BLaER1 treated with 17β-estradiol and CSF1 and Interleukin-3, amounts not matched to agents 10 nM and 100 nM (cell line): ENCODE data around the gene WHAMM.
"Not testable (repeated sequence)": the region's sequence is repeated elsewhere in the genome, so short reads cannot be mapped to it uniquely, and the experiment has no call there.

ENCODE experiments used
- H3K27ac ChIP-seq, 11 experiments: shearing (Covaris generic); formaldehyde crosslinking; 2 replicates each; pipeline ENCODE4 v1.8.1; 2022
- H3K27me3 ChIP-seq, 11 experiments: shearing (Covaris generic); formaldehyde crosslinking; 2 replicates each; pipeline ENCODE4 v1.8.1; 2022
- H3K36me3 ChIP-seq, 11 experiments: shearing (Covaris generic); formaldehyde crosslinking; 2 replicates each; pipeline ENCODE4 v1.8.1; 2022
- H3K4me1 ChIP-seq, 10 experiments: shearing (Covaris generic); formaldehyde crosslinking; 2 replicates each; pipeline ENCODE4 v1.8.1; 2022
- H3K4me2 ChIP-seq, 11 experiments: shearing (Covaris generic); formaldehyde crosslinking; 2 replicates each; pipeline ENCODE4 v1.8.1; 2022
- H3K4me3 ChIP-seq, 10 experiments: shearing (Covaris generic); formaldehyde crosslinking; 2 replicates each; pipeline ENCODE4 v1.8.1; 2022
- H3K9ac ChIP-seq, 11 experiments: shearing (Covaris generic); formaldehyde crosslinking; 2 replicates each; pipeline ENCODE4 v1.8.1; 2022
- H3K9me3 ChIP-seq, 11 experiments: shearing (Covaris generic); formaldehyde crosslinking; replicated peaks in 1 of 11; 2 replicates each; pipeline ENCODE4 v1.8.1; 2022
- H4K20me1 ChIP-seq, 11 experiments: shearing (Covaris generic); formaldehyde crosslinking; 2 replicates each; pipeline ENCODE4 v1.8.1; 2022
- Cebpa-rat ChIP-seq, 11 experiments: shearing (Covaris generic); IDR thresholded peaks; 2 replicates each; pipeline ENCODE4 v1.8.1; 2022

Gene WHAMM

DNA sequence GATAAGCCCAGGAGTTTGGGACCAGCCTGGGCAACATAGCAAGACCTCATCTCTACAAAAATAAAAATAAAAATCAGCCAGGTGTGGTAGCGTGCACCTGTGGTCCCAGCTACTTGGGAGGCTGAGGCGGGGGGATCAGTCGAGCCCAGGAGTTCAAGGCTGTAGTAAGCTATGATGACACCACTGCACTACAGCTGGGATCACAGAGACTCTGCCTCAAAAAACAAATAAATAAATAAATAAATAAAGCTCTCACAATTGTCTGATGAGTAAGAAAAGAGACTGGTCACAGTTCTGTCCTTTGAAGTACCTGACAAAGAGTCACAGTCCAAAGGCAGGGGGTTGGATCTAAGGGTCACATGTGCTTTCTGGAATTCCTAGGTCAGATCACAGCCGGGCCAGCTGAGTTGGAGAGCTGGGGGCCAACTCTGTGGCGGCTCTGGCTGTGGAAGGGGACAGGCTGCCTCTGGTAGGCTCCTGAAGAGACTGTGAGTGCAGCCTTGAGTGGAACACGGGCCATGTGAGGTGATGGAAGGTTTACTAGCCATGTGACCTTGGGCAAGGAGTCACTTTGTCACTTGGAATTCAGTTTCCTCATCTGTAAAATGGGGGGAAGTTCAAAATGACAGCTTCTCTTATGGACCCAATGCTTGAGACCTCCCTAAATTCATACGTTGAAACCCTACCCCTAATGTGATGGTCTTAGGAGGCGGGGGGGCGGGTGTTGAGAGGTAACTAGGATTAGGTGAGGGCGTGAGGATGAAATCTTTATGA is 47.2 kb downstream of the WHAMM start:
- Histone ChIP-seq H4K20me1 (no peaks in the 10 kb centered on the region), H3K9ac (no peak overlapping the region), H3K4me2 (peak overlapping the region; percentile 49 to 85 (median 59); a peak in 15 of 22 replicates), H3K27ac (peak overlapping the region in 2 of 11 experiments; percentile 54 to 71; a peak in 3 of 22 replicates), H3K4me3 (no peak overlapping the region), H3K36me3 (no peaks in the 10 kb centered on the region), H3K4me1 (peaks cover 31 to 51% (median 41%) of the 10 kb centered on the region in 10 experiments), H3K27me3 (no peaks in the 10 kb centered on the region), H3K9me3 (0 out of 22 replicates have a peak, but pooled peaks cover 0 to 3% (median 0%) of the 10 kb centered on the region in 11 experiments)
- TF ChIP-seq Cebpa-rat (IDR thresholded peaks at IDR 0.05): no peak

DNA sequence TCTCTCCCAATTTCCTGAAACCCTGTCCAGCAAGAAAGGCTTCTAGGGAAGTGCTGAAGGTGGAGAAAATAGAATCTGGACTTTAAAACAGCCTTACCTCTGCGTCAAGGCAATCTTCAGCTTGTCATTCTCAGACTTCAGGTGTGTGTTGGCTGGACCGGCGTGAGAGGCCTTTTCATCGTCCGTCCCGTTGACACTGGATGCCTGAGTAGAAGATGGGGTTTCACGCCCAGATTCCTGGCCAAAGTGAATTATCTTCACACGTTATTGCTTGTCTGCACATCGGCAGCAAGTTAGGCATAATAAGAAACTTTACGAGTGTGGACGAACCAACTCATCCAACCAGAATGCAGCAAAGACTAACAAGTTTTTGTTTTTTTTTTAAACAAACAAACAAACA is 49.5 kb downstream of the WHAMM start:
- H3K9ac ChIP-seq: no peak overlapping the region
- no peak overlapping the region for H3K4me2 ChIP-seq
- no peaks in the 10 kb centered on the region for H3K27me3 ChIP-seq
- TF ChIP-seq Cebpa-rat (IDR thresholded peaks at IDR 0.05): no peak
- 0 out of 22 replicates have a peak, but pooled peaks cover 0 to 3% (median 0%) of the 10 kb centered on the region in 11 experiments for H3K9me3 ChIP-seq
- H4K20me1 ChIP-seq: no peaks in the 10 kb centered on the region
- no peaks in the 10 kb centered on the region for H3K36me3 ChIP-seq
- no peak overlapping the region for H3K27ac ChIP-seq
- H3K4me1 ChIP-seq: peaks cover 11 to 28% (median 20%) of the 10 kb centered on the region in 10 experiments
- H3K4me3 ChIP-seq: no peak overlapping the region

DNA sequence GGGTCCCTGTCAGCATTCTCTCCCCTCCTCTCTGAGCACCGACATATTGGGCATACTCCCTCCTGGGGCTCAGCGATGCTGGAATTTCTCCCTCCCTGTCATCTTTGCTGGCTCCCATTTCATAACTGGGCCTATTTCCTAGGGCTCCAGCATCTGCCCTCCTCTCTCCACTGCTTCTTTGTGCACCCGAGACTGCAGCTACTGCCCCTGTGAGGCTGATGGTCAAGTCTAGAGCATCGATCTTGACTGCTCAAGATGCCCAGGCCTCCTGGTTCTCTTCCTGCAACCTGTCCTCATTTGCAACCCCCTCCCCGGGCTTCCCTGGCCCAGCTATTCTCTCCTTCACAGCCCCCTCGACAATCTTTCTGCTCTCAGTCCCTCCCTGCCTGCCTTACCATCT is 53.5 kb downstream of the WHAMM start:
- no peaks in the 10 kb centered on the region for H3K4me1 ChIP-seq
- H4K20me1 ChIP-seq: no peaks in the 10 kb centered on the region
- no peaks in the 10 kb centered on the region for H3K36me3 ChIP-seq
- H3K4me3 ChIP-seq: no peak overlapping the region
- no peak overlapping the region for H3K27ac ChIP-seq
- no peak overlapping the region for H3K9ac ChIP-seq
- no peak for TF ChIP-seq Cebpa-rat (IDR thresholded peaks at IDR 0.05)
- H3K9me3 ChIP-seq: no peaks in the 10 kb centered on the region
- H3K4me2 ChIP-seq: no peak overlapping the region
- H3K27me3 ChIP-seq: no peaks in the 10 kb centered on the region

DNA sequence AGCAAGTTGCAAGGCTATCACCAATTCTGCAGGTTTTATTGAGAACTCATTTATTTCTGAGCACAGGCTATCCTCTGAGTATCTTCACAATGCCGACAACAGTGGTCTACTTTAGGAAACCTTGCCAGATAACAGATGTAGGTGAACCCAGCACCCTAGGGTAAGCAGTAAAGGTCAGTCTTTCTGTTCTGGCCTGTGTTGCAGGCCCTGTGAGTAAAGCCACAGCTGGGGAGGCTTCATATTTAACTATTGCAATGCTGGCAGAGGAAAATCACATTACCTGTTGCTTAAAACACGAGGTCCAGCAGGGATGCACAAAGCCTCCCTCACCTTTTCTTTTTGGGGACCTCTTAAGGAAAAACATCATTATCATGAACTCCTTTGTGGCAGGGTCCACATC is 55.5 kb downstream of the WHAMM start:
- Histone ChIP-seq H3K4me3 (no peak overlapping the region), H3K9me3 (no peaks in the 10 kb centered on the region), H4K20me1 (no peaks in the 10 kb centered on the region), H3K4me1 (peaks cover 0 to 3% (median 0%) of the 10 kb centered on the region in 10 experiments; a peak in 6 of 20 replicates), H3K9ac (no peak overlapping the region), H3K27ac (no peak overlapping the region), H3K27me3 (no peaks in the 10 kb centered on the region), H3K36me3 (no peaks in the 10 kb centered on the region), H3K4me2 (no peak overlapping the region)
- TF ChIP-seq Cebpa-rat (IDR thresholded peaks at IDR 0.05): no peak

DNA sequence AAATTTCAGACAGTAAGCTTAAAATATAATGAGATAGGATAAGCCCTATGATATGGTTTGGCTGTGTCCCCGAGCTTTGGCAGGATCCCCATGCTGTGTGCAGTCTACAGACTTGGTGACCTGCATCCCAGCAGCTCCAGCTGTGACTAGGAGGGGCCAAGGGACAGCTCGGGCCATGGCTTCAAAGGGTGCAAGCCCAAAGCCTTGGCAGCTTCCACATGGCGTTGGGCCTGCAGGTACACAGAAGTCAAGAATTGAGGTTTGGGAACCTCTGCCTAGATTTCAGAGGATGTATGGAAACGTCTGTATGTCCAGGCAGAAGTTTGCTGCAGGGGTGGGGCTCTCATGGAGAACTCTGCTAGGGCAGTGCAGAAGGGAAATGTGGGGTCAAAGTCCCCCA is 56.2 kb downstream of the WHAMM start:
- H4K20me1 ChIP-seq, H3K4me3 ChIP-seq, H3K9me3 ChIP-seq, H3K9ac ChIP-seq, H3K27me3 ChIP-seq, H3K4me1 ChIP-seq, H3K36me3 ChIP-seq, H3K27ac ChIP-seq, H3K4me2 ChIP-seq: not testable (repeated sequence)

DNA sequence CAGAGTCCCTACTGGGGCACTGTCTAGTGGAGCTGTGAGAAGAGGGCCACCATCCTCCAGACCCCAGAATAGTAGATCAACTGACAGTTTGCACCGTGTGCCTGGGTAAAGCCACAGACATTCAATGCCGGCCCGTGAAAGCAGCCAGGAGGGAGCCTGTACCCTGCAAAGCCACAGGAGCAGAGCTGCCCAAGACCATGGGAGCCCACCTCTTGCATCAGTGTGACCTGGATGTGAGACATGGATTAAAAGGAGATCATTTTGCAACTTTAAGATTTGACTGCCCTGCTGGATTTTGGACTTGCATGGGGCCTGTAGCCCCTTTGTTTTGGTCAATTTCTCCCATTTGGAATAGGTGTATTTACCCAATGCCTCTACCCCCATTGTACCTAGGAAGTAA is 56.6 kb downstream of the WHAMM start:
- not testable (repeated sequence) for H3K27ac ChIP-seq, H3K27me3 ChIP-seq, H3K4me2 ChIP-seq, H3K4me3 ChIP-seq, H3K36me3 ChIP-seq, H3K9ac ChIP-seq, H4K20me1 ChIP-seq, H3K9me3 ChIP-seq
- H3K4me1 ChIP-seq: peaks cover 5 to 13% (median 9%) of the 10 kb centered on the region in 10 experiments

DNA sequence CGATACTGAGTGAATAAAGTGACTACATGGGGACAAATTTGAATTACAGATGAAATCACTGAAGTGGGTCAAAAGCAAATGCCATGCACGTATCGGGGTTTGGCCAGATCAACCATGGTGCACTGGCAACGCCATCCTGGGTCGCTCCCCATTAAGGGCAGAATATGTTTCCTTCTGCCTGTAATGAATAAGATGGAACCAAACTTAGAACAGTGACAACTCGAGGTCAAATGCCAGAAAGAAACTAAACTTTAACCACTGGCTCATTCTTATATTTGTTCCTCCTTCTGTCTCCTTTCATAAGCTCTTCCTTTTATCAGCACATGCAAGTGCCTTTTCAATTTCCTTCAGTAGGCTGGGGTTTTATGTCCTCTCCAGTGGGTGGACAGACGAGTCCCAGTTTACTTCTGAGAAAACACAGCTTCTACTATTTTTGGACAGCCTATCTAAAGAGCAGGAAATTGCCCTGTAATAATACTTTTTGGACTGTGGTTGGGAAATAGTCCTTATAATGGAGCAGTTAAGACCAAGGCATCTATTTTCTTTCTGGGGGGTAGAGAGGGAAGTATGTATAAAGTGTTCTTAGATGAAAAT is 61.4 kb downstream of the WHAMM start:
- no peak overlapping the region for H3K4me3 ChIP-seq
- peaks cover 0 to 3% (median 0%) of the 10 kb centered on the region in 11 experiments; a peak in 1 of 22 replicates for H3K36me3 ChIP-seq
- H3K9ac ChIP-seq: peak overlapping the region in 1 of 11 experiments; percentile 22; a peak in 1 of 22 replicates
- H3K27ac ChIP-seq: peak overlapping the region in 4 of 11 experiments; percentile 17 to 53 (median 34); a peak in 6 of 22 replicates
- H4K20me1 ChIP-seq: no peaks in the 10 kb centered on the region
- H3K9me3 ChIP-seq: no peaks in the 10 kb centered on the region
- H3K27me3 ChIP-seq: no peaks in the 10 kb centered on the region
- peak overlapping the region; percentile 46 to 76 (median 57) for H3K4me2 ChIP-seq
- H3K4me1 ChIP-seq: peaks cover 17 to 26% (median 20%) of the 10 kb centered on the region in 10 experiments
- TF ChIP-seq Cebpa-rat (IDR thresholded peaks at IDR 0.05): no peak

DNA sequence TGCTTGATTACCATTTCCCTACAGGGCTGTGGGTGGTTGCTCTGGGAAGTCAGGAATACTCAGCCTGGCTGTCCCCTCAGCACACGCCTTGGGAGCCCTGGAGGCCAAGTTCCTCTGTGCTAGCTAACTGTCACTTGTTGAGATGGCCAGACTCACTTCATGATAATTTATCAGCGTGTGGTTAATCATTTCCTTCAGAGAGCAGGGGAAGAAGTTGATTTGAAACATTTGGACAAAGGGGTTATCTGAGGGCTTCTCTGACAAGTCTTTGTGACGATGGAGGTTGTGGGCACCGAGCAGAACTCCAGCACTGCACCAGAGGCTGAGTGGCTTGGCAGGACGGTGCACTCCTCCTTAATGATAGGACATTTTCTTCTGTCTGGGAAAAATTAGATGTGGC is 61.9 kb downstream of the WHAMM start:
- H3K9me3 ChIP-seq: no peaks in the 10 kb centered on the region
- peaks cover 17 to 26% (median 20%) of the 10 kb centered on the region in 10 experiments for H3K4me1 ChIP-seq
- no peaks in the 10 kb centered on the region for H4K20me1 ChIP-seq
- peaks cover 0 to 3% (median 0%) of the 10 kb centered on the region in 11 experiments; a peak in 1 of 22 replicates for H3K36me3 ChIP-seq
- H3K4me2 ChIP-seq: peak overlapping the region; percentile 46 to 76 (median 57)
- TF ChIP-seq Cebpa-rat (IDR thresholded peaks at IDR 0.05): no peak
- H3K27ac ChIP-seq: peak overlapping the region in 4 of 11 experiments; percentile 2 to 53 (median 34); a peak in 5 of 22 replicates
- H3K27me3 ChIP-seq: no peaks in the 10 kb centered on the region
- H3K4me3 ChIP-seq: no peak overlapping the region
- peak overlapping the region in 1 of 11 experiments; percentile 22; a peak in 1 of 22 replicates for H3K9ac ChIP-seq

DNA sequence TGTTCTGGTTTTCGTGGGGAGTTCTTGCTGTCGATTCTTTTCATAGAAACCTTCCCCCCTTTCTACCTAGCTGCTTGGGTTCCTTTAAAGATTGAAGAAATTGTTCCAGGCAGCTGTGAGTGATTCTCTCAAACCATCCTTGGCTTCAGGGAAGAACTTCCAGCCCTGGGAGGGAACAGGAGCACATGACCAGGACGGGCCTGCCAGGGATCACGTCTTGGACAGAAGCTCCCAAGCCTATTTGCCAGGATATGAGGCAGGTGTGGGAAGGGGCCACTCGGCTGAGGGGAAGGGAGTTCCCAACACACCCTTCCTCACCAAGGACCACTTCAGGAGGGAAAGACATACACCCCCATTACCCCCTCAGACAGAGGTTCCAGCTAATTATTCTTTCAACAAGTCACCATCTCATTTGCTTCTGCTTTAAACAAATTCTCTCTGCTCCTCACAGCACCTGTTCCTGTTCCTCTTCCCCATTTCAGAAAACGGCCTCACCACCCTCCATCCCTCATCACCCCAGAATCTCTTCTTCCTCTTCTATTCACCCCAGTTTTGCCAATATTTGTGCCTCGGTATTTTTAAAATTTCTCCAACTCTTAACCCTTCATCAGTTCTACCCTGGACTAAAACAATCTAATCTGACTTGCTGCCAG is 62.5 kb downstream of the WHAMM start:
- peaks cover 17 to 26% (median 20%) of the 10 kb centered on the region in 10 experiments for H3K4me1 ChIP-seq
- no peaks in the 10 kb centered on the region for H4K20me1 ChIP-seq
- no peak overlapping the region for H3K4me3 ChIP-seq
- H3K27me3 ChIP-seq: no peaks in the 10 kb centered on the region
- peak overlapping the region; percentile 46 to 76 (median 57); a peak in 19 of 22 replicates for H3K4me2 ChIP-seq
- peaks cover 0 to 3% (median 0%) of the 10 kb centered on the region in 11 experiments; a peak in 1 of 22 replicates for H3K36me3 ChIP-seq
- H3K9ac ChIP-seq: peak overlapping the region in 1 of 11 experiments; percentile 22; a peak in 1 of 22 replicates
- peak overlapping the region in 4 of 11 experiments; percentile 2 to 53 (median 34); a peak in 4 of 22 replicates for H3K27ac ChIP-seq
- no peaks in the 10 kb centered on the region for H3K9me3 ChIP-seq
- no peak for TF ChIP-seq Cebpa-rat (IDR thresholded peaks at IDR 0.05)
